Fibroblast of the conjunctiva (primary cell): Measurements from ENCODE around the gene C5orf58.

Experiments used
- DNase-seq: peaks from one replicate; pipeline ENCODE4 v3.0.0-alpha.2; 2010; ENCODE audit warnings: low read depth

The C5orf58 gene

DNA sequence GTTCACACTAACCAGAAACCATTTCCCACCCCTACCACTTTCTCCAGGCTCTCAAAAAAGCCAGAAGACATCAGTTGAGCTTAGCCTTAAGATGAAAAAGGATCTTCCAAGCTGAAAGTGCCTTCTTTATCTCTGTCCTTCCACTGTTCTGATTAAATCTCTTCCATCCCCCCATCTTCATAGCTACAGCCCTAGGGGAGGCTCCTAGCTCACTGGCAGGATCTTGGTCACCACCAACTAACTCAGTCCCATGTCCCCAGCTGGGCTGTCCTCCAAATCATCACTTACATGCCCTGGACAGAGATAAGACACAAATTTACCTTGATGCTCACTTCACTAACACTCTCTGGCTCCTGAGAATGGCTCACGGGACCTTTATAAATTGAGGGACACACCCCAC, 50.5 kb downstream of the C5orf58 start:
- no peak for DNase-seq

DNA sequence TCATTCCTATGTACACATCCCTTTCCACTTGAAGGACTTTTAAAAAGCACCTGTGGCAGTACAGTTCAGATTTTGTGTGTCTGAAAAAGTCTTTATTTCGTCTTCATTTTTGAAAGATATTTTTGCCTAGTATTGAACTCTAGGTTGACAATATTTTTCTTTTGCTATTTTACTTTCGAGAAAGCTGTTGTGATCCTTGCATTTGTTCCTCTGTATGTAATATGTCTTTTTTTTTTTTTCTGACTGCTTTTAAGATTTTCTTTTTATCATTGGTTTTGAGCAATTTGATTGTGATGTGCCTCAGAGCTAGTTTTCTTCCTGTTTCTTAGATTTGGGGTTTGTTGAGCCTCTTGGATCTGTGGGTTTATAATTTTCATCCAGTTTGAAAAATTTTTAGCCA, 51.4 kb downstream of the C5orf58 start:
- no peak for DNase-seq

DNA sequence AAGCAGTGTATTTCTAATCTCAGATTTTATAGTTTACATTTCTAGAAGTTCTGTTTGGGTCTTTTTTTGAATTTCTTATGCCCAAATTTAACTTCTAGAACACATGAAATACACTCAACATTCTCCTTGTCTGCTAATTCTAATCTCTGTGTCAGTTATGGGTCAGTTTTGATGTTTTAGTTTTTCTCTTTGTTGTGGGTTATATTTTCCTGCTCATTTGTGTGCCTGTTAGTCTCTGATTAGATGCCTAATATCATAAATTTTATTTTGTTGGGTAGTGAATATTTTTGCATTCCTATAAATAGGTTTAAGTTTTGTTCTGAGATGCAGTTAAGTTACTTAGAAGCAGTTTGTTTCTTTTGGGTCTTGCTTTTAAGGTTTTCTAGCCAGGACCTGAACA, 52.4 kb downstream of the C5orf58 start:
- DNase-seq, result no peak

DNA sequence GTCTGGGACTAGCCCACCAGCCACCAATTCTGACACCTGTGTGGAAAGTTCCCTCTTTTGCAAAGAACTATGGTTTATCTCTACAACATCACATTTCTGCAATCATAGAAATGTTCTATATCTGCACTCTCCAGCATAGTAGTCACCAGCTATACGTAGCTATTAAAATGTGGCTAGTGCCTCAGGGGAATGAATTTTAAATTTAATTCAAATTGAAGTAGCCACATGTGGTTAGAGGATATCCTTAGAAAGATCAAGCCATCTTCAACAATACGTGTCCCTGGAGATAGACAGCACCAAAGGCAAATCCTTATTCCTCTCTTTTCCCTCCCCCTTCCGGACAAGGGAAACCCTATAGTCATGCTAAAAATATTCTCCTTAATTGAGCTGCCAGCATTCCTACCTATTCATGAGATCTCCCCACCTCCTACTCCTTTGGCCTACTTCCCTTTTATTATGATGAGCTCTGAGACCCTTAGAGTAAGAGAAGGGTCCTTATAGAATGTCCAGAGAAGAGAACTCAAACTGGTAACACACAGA, 53.7 kb downstream of the C5orf58 start:
- DNase-seq, result no peak

DNA sequence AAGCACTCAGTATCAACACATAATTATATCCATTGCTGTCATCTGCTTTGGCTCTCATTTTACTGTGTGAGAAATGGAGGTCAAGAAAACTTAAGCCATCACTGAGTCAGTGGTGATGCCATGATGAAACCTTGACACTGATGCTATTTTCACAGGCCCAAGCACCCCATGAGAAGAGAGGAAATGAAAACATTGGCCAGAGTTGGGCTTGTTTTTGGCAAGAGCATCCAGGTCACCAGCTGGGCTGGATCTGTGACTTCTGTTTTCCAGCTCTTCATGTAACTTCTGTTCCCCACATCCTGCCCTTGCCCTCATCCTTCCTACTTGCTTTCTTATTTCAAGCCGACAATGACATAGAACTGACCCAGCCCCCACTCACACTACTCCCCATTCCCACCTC, 54.7 kb downstream of the C5orf58 start:
- DNase-seq, result no peak

DNA sequence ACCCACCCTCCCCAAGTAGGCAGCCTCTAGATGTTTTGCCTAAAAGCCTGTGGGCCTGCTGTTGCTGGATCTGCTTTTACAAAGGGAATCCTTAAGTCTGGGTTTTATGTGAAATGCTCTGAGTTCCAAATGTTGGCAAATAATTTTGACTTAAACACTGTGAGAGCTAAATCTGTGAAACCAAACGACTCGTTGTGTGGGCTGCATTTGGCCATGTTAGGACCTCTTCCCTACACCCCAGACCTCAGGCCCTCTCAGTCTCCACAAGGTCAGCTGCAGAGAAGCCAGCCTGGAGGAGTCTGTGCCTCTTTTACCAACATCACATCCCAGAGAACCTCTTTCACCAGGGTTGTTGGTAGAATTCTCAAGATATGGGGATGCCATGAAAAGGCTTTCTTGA, 55.4 kb downstream of the C5orf58 start:
- DNase-seq, result no peak

DNA sequence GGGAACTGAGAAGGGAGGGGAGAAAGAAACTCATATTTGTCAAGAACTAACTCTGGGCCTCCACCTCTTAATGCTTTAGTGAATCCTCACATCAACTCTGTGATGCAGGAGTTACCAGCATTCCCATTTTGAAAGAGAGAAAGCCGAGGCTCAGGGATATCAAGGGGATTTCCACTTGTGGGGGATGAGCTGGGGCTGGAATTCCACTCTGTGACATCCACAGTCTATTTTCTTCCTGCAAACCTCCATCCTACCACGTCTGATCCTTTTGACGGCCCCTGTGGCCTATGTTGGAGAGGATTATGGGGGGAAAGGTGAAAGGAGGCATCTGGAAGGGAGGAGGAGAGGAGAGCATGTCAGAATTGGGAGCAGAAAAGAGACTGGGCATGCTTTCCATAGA, 55.8 kb downstream of the C5orf58 start:
- DNase-seq, result no peak

DNA sequence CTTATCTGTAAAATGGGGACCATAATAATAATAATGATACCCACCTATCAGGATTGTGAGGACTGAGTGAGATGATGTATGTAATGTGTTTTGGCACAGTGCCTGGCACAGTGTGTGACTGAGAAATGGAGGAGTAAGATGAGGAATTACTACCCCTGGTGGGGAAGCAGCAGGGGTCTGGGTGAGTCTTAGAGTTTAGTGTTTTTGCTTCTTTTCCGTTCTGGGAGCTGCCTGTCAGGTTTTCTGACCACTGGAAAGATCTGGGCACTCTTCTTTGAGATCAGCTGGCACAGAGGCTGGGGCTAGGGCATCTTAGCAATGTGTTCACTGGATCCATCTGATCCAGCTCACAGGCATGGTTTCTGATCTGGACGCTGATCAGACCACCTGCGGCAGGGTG, 56.3 kb downstream of the C5orf58 start:
- DNase-seq, result no peak

DNA sequence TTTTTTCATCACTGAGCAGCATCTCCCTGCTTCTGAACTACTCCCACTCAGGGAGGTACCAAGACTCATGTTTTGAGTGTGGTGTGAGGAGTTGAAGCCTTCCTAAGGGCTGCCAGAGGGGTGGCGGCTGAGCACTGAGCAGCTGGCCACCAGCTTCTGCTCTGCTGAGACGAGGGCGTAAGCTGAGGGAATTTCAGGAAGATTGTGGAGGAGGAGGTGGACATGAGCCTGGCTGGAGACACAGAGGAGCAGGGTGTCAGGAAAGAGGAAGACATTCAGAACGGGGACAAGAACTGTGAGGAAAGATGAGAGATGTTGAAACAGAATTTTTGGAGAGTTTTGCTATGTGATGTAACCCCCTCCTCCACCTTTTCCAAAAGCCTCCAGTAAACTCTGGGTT, 57.0 kb downstream of the C5orf58 start:
- DNase-seq, result no peak

DNA sequence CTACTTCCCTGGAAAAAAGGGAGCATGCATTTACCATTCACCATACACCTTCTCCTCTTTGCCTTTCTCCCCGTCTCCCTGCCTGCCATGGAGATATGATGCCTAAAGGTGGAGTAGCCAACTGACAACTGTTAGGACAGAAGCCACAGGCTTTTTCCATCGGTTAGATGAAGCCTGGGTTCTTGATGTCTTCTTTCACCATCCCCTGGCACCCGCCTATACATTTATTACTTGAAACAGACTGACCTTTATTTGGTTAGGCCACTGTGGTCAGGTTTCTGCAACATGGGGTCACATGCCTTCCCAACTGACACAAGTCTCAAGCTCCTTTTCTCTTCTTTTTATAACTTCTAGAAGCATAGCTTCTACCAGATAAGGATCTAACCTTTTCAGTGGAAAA, 57.7 kb downstream of the C5orf58 start:
- no peak for DNase-seq

DNA sequence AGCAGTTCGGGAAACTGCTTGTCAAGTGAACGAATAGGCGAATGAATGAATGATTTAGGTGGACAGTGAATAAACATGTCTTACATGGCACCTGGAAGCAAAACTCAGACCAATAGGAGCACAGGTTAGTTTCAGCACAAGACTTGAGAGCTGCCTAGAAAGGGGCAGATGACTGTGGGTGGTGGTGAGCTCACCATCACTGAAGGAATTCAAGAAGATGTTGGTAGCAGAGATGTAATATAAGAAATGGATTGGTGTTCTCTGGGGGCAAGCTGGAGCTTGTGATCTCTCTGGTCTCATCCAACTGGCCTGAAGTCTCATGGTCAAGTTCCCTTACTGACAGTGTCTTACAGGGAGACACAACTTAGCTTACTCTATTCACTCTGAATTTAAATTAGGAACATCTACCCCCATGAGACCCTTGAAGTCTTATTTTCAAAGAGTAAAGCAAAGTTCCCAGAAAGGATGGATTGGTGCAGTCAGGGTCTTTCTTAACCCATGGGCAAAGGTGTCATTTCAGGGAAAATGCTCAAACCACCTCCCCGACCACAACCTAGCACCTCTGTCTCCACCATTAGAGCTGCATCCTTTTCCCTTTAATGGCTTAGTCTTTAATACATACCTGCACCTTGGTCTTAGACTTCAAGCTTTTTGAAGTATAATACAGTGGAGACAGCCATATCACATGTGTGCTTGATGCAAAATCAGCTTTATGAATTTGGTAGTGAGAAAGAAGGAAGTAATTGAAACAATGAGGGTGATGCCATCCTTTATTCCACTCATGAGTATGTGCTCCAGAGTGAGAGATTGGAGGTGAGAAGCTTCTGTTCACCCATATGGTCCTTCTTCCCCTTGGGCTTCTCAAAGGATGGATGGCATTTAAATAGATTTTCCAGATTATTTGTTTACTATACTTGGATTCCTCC, 59.7 kb downstream of the C5orf58 start:
- DNase-seq, result no peak

DNA sequence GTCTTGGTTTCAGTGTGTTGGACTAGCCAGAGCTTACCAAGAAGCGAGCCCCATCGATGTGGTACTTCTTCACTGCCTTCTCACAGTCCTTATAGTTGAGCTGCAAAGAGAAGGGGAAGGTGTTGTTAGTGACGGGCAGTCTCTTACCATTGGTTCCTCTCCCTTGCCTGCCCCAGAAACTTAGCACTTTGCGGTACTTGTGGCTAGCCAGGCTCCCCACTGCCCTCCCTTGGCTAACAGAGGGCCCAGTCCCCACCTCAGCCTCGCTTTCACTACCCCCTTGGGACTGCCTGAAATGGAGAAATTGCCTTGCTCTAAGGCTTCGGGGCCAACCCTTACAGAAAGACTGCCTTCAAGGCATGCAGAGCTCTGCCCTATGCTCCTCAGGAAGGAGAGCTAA, 60.5 kb downstream of the C5orf58 start:
- no peak for DNase-seq

DNA sequence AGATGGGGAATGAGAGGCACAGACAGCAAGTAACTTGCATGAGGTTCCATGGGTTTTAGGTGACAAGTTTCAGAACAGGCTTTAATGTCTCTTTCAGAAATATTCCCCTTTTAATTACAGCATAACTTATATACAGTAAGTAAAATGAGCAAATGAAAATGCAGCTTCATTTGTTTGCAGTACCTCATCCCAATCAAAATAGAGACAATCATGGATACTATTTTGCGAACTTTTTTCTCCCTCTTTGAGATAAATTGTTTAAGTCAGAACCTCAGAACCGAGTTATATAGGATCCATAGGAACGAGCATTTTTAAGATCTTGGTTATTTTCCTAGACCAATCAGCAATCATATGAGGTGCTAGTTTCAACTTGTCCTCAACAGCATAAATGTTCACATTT, 61.3 kb downstream of the C5orf58 start:
- no peak for DNase-seq

DNA sequence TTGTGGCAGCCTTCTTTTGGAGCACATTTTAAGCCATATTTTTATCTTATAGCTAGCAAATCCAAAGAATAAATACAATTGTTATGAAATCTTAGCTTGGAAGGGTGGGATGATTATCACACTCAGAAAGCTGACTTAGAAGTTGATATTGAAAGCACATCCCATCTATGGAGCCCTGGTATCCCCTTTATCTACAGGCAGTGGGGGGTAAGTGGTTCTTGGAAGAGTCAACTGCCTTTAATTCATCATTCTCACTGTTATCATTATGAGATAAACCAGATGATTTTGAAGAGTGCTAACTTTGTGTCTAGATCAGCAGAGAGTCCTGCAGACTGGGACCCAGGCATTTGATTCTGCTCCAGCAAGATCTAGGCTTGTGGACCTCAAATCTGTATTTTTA, 61.8 kb downstream of the C5orf58 start:
- no peak for DNase-seq
